ENCODE measurements around the gene VTI1A.

The VTI1A gene

DNA sequence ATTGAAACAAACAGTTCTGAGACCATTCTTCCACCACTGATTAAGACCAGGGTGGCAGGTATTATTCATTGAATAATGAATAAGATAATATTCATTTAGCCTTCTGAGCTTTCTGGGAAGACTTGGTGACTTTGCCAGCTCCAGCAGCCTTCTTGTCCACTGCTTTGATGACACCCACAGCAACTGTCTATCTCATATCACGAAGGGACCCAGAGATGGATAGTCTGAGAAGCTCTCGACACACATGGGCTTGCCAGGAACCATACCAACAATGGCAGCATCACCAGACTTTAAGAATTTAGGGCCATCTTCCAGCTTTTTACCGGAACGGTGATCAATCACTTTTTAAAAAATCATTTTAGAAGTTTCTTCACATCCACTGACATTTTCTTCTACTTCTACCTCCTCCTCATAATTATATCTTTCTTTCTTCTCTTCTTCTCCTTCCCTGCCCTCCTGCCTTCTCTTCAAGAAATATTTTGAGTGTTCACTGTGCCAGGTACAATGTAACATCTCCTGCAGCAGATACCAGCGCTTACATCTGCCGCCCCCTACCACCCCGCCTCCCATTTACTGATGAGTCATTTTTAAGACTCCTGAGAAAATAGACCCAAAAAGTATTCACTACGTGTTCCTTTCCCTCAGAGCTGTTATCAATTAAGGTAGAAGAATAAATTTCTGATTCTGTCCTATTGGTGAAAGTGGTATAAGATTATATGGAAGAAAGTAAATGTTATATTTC lies 101.7 kb downstream of the VTI1A start:
- no peak for DNase-seq

DNA sequence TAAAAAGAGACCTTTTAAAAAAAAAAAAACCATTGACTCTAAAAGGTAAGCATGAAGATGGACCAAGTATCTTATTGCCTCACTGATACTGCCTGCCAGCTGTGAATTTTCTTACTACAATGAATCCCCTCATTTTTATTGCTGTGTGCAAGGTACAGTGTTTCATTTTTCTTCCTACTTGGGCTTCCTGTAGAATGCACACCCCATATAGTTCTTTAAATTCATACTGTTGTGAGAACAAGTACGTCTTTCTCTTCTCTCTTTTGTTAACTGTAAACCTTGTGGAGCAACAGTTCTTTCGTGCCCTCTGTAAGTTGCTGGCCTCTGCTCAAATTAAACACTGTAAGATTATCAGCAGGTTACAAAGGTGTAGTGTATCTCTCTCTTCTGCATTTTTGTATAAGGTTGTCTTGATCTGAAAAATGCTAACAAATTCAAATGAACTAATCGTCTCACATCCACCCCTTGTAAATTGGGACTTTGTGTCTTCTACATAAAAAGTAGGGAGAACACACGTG lies 105.6 kb downstream of the VTI1A start:
- DNase-seq = no peak

DNA sequence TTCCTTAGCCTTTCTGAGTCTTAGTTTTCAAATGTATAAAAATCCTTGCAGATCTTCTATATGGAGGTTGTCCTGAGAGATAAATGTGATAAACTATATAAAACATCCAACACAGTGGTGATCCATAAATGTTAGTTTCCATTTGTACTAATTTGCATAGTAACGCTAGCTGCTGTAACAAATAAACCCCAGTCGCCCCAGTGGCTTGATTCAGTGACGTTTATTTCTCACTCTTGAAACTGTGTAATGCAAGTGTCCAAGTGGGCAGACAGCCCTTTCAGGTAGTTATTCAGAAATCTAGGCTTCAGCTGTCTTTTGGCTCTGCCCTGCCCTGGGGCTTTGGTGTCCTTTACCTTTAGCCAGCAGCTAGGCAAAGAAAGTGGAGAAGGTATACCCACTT lies 106.3 kb downstream of the VTI1A start:
- no peak for DNase-seq

DNA sequence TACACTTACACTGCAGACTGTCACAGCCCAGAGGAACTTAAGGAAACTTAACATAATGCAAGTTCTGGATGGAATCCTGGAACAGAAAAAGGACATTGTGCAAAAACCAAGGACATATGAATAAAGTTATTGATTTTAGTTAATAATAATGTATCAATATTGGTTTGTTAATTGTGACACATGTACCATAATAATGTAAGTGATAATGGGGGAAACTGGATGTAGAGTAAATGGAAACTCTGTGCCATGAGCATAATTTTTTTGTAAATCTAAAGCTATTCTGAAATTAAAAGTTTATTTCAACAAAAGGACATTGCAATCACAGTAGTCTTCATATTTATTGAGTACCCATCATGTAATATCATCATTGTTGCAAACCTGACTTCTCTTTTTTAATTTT lies 107.2 kb downstream of the VTI1A start:
- DNase-seq = no peak

DNA sequence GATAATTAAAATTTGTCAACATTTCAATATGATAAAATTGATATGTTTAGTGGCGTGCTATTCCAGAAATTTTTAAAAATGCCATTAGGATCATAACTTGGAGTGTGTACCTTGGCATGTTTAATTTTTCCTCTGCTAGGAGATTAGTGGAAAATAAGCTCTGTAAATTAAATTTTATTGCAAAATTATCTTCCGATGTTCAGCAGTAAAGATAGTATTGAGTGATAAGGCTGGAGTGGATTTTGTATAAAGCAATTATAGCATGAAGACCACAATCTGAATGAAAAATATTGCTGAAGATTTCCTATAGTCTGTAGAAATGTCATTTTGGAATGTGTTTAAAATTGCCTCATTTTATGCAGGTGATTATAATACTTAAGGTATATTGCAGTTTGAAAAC lies 110.2 kb downstream of the VTI1A start:
- no peak for DNase-seq

DNA sequence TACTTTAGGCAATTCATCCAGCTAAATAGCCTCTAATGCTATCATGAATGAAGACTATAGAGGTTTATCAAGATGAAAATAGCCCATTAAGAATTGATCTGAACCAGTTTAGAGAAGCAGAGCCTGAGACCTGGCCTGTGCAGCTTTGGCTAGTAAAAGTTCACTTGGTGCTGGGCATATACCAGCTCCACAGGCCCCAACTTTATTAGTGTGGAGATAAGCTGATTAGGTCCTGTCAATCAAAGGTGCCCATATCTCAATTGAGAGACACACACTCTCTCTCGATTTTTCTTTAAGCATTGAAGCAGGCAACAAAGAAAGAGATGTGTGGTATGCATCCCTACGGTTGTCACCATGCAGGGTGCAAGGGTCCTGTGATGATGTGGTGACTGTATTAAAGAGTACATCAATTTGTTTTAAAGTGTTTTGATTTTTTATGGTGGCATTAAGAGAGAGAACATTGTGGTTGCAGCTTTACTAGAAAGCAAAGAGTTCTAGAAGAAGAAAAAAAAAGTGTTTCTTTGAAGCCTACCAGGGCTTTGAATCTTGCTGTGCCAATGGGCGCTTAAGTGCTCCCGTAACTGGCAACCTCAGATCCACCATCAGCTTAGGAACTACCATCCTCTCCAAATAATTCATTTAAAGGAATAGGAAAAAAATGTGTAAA lies 111.6 kb downstream of the VTI1A start:
- DNase-seq = no peak

DNA sequence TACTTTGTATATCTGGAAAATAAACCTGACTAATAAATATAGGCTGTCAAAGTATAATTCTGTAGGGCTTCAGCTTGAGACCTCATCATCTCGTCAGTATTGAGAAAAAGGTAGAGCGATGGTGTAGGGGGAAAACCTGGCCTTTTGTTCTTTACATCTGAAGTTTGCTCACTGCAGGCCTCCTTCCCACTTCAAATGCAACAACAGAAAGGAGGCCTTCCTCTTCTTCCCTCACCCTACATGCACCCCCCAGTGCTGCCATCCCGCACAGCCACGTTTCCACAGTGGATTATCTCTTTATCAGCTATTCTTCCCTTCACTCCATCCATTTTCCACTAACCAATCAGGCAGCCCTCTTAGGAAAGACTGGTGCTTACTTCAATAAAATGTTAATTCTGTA lies 112.3 kb downstream of the VTI1A start:
- DNase-seq = no peak

DNA sequence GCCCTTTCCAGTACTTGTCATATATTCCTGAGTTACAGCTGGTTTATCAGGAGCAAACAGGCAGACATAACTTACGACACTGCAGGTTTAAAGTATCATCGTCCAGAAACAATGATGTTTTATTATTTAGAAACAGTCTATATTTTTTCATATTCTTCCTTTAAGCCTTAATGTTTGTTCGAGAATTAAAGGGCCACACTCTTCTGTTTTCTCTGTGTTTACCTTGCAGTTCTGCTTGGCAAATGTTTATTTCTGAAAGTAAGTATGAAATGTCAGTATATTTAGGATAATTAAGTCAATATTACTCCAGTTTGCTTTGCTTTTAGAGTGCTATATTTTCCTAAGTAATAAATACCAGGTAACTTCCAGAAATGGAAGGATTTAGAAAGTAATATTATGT lies 115.1 kb downstream of the VTI1A start:
- DNase-seq = no peak

DNA sequence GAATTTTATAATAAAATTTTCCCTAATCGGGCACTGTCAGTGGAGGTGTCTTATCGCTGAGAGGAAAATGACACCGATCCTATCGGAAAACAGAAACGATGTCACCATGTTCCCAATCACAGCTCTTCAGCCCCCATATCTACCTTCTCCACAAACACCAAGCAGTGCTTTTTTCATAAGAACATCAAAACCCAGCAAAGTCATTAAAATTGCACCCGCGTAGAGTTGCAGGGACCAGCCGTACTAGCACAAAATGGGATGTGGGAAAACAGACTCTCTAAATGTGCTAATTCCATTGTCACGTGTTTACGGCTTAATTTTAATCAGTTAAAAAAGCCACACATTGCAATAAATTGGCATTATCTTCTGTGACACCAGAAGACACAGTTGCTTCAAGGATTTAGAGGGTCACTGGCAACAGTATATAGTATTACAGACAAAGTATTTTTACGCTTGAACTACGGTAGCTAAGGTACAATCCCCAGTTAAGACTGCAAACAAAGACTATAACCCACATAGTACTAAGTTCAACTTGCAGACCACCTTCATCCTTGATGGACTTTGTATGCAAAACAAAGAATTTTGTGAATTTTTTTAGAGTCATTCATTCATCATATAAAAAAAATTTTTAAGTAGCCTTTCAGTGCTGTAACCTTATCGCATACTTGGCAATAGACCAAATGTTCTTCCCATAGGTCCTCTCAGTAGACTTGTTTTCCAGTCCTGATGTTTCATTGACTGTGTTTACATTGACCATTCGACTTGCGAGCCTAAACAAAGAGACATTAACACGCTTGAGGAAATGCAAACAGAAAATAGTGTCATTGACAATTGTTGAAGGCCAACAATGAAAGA lies 116.0 kb downstream of the VTI1A start:
- peak; percentile 8 for DNase-seq

DNA sequence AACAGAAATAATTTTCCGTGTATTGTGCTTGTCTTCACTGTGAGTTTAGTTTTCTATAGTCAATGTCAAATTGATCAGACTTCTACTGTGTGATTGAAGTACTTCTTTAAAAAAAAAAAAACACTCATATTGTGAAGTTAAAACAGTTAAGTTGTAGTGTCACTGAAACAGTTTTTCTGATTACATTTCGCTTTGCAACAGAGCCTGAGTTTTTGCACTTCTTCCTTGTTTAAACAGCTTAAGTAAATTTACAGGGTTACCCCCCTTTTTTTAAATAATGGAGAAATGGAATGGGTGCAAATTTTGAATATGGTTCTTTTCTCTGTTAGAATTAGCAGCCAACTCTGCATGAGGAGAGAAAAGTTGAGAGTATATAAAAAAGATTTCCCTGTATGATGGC lies 117.3 kb downstream of the VTI1A start:
- DNase-seq = no peak

DNA sequence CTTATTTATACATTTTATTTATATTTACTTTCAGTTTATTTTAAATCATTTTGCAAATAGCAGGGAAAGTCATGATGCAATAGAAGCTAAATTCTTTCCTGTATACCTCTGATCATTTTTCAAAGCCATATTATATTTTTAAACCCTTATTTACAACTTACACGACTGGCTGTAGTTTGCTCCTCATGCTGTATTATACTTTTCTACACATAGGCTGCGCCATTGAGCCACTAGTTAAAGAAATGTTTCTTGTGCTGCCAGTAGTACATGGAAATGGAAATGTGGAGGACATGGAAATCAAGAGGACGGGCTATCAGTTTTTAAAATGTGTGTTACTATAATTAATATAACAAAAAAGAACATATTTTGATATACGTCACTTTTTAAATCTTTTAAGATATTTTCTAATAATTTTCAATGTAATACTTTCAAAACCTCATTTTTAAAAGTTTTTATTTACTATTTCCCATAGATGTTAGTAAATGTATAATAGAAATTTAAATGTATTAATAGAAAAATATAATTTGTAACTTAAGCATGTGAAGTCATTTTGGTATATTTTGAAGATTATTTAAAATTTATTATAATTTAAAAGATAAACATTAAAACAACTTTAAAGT lies 118.5 kb downstream of the VTI1A start:
- DNase-seq = peak; percentile 14

DNA sequence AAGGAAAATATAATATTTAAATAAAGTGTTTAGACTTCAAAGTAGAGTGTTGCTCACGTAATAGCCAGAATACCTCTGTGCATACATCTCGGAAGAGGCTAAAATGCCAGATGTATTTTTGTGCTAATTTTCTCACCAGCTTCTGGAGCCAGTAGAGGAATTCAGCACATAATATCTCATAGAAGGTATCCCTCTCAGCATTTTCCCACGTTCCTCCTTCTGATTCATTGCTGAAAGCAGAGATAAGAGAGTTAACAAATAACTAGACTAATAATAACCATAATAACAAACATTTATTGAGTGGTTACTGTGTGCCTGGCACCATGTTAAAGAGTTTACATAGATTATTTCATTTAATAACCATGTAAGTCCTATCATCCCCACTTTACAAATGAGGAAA lies 123.6 kb downstream of the VTI1A start:
- DNase-seq = no peak

DNA sequence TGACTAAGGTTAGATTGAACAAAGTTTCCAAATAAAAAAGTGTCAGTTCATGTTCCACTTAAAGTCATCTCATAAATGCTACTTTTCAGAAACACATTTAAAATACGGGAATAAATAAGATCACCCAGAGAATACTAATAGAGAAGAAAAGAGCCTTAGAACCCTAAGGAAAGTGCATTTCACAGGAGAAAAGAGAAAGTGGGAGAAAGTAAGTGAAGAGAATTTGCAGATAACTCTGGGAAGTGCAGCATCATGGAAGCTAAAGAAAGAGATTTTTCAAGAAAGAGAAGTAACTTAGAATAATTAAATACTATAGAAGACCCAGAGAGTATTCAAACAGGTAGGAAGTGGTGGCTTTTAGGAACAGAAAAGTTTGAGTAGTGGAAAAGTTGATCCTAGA lies 132.6 kb downstream of the VTI1A start:
- DNase-seq = no peak

DNA sequence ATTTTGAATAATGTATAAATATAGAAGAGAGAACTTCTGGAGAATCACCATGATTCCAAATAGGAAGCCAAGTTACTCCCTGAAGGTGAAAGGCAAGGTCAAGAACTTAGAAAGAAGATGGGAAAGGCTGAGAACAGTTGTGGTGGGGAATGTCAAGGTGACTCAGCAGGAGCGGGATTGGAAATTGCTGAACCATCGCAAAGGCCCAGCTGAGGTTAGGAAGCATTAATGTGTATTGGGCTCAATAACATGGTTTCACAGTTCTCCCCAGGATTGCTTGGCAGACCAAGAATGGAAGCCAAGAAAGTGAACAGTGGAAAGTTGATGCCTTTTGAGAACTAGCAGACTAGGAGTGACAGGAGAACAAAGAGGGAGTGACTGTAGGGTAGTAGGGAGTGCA lies 133.3 kb downstream of the VTI1A start:
- DNase-seq = no peak

DNA sequence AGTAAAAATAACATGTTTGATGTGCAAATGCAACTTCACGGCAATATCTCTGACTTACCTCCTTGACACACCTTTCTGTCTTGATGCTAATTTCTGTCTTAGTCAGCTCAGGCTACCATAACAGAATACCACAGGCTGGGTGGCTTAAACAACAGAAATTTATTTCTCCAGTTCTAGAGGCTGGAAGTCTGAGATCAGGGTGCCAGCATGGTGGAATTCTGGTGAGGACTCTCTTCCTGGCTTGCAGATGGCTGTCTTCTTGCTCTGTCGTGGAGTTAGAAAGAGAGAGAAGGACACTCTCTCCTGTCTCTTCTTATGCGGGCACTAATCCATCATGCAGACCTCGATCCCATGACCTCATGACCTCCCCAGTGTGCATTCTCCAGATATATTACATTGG lies 134.9 kb downstream of the VTI1A start:
- DNase-seq = no peak

DNA sequence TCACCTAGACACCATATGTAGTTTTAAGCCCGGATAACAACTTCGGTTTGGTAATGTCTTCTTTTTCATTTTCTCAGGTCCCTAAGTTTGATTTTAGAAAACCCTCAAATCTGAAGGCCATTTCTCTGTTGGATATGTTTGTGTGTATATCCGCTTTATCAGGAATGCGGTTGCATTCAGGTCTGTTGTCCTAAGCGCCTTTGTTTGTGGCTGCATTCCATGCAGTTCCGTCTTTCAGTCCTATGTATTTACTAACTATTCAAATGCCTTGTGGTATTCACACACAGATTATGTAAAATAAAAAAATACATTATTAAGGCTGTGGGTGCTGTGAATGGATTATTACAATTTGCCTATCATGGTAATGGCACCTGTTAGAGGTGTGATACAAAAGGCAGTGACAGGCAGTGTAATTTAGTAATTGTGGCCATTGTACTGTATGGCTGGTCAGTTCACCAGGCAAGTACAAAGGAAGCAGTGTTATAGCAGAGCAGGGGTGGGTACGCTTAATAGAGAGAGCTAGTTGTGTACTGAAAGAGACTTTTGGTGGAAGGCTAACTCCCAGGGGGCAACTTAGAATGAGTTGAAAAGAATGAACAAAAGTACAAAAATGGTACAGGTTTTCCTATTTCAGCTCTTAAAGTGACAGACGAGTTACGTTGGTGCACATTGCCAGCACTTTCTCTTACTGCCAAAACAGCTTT lies 136.4 kb downstream of the VTI1A start:
- DNase-seq = no peak

DNA sequence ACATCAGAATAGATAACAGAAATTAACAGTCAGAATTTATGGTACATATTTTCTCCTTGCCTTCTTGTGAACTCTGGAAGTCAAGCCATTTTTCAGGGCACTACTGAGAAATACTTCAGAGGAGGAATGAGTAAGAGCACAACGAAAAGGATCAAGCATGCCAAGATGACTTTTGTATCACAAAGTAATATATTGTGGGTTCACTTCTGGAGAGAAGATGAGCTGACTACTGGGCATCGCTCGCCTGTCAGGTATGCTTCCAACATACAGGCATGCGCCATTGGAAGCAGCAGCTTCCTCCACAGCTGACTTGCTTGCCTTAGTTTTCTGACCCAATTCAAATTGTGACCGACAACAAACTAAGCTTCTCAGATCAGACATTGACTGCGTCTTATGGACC lies 137.3 kb downstream of the VTI1A start:
- DNase-seq = no peak

DNA sequence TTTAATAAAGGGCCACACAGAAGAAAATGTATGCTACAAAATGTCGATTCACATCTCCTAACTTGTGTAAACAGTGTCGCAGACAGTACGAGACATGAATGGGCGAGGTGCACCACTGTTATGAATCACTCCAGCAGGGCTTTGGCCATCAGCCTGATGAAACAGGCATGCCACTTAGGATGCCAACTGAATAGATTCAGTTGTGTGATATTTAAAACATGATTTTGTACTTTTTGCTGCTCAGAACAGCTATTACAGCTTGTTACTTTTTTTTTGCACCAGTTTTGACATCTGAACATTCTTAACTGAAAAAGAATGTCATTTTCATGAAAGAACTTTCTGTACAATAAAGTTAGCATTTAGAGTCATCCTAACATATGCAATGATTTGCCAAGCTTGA lies 138.1 kb downstream of the VTI1A start:
- no peak for DNase-seq

DNA sequence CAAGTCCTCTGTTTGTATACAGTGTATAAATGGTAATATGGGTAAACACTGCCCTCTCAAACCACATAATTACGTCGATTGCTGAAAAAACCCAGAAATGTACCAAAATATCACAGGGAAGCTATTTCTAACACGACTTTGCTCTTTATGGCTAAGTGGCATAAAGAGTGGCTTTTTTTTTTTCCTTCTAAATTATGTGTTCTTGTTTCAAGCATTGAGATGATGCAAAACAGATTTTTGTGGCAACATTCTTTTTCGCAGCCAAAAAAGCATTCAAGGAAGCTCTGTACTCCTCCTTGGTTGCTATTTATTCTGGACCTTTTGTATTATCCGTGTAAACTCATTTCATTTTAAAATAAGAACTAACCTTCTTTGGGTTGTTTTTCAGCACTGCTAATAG lies 138.9 kb downstream of the VTI1A start:
- no peak for DNase-seq

DNA sequence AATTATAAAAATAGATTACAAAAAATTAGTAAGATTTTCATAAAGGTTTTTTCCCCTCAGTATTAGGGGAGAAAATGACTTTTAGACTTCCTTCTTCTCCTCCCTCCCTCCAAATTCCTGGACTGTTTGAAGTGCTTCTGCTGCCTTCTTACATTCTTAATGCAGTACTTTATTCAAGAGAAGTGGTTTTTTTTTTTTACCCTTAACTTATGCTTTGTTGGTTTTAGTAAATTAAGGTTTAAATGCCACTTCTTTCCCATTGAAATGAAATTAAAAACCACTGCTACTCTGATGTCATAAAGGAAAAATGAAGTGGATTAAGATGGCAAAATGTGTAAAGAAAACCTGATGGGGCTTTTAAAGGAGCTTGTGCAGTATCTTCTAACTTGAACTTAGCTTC lies 140.7 kb downstream of the VTI1A start:
- DNase-seq = no peak

DNA sequence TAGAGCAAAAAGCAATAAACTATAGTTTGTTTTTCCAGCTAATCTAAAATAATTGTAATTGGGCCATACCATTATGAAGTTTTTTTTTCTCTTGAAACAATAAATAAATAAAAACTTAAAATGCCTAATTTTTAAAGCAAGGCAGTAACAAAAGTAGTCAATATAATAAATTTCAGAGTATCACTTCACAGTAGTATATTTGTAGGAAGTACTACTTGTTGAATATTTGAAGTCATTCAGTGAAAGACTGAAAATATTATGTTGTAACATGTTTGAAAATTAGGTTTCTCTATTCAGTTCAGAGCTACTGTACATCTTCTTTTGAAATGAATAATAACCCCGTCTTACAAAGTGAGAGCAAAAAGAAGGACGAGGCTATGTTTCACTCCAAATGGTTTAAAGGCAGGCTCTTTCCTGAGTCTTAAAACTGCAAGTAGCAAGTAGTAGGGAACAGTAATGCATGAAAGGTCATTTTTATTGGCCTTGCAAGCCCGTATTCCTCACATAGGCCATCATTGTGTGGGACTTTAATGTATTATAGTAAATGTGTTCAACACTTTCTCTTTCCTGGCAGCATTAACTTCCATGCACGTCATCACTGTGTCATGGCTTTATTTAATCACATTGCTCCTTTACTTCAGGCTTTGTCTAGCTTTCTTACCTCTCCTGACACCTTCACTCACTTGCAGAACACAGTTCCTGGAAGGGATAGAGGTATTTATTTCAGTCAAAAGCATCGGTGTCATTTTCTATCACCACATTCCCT lies 141.4 kb downstream of the VTI1A start:
- DNase-seq = no peak

DNA sequence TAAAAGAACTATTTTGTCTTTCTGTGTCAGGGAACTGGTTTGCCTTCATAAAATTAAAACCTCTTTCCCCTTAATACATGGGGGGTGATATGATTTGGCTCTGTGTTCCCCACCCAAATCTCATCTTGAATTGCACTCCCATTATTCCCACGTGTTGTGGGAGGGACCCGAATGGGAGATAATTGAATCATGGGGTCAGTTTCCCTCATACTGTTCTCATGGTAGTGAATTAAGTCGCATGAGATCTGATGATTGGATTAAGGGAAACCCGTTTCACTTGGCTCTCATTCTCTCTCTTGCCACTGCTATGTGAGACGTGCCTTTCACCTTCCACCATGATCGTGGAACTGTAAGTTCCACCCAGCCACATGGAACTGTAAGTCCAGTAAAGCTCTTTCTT lies 142.1 kb downstream of the VTI1A start:
- no peak for DNase-seq

Measured in NCI-H1105 (cell line).